ENCODE results near the gene ZNF43.
"Not testable (repeated sequence)": the region's sequence is repeated elsewhere in the genome, so short reads cannot be mapped to it uniquely, and the experiment has no call there.

The ZNF43 gene

DNA sequence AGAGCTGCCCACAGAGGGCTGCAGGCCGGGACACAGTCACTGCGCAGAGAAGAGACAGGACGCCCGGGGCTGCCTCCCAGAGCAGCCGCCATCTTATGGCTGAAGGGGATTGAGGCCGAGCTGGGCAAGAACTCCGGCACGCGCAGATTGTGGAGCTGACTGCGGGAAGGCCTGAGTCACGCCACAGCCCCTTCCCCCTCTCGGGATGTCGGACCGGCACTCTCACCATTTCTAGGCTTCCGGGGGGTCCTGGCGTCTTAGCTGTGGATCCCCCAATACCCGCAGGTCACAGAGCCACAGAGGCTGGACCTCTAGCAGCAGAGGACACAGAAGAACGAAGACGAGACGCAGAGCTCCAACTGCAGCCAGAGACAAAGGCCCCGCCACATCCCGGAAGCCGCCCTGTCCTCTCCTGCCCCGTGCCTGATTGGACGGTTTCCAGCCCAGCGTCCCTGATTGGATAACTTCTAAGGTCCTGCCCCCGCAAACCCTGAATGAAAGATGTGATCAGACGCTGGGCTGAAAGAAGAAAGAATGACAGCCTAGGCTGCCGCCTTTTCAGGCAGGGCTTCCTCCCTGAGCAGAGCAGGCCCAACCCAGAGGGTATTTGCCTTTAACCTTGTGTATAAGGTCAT is at the start of gene ZNF43:
Gene ZNF43, minus strand, starts transcription at position 373 of the 635 bp plus-strand sequence. Its CDS starts 144 bp downstream, at position 229.
- DNase-seq, result peak; percentile 95

DNA sequence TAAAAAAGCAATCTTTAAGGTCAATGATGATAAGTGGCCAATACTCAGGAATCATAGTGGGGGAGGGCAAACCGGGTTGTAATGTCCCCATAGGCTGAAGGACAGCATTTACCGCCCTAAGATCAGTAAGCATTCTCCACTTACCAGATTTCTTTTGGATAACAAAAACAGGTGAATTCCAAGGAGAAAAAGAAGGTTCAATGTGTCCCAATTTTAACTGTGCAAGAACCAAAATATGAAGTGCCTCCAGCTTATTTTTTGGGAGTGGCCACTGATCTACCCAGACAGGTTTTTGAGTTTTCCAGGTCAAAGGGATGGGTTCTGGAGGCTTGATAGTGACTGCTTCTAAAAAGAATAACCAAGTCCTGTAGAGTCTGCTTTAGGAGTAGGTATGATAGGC is 49.5 kb upstream of the ZNF43 start:
- not testable (repeated sequence) for DNase-seq

GRCh38 chr19:21884786-21885185 is 48.8 kb upstream of the ZNF43 start:
- not testable (repeated sequence) for DNase-seq

GRCh38 chr19:21883516-21883915 is 47.5 kb upstream of the ZNF43 start:
- DNase-seq, result no peak

DNA sequence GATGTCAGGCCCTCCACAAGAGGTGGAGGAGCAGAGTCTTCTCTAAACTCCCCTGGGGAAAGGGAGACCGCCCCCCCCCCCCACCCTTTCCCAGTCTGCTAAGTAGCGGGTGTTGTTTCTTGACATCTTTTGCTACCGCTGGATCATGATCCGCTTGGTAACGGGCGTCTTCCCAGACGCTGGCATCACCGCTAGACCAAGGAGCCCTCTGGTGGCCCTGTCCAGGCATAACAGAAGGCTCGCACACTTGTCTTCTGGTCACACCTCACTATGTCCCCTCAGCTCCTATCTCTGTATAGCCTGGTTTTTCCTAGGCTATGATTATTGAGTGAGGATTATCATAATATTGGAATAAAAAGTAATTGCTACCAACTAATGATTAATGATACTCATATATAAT is 44.8 kb upstream of the ZNF43 start:
- not testable (repeated sequence) for DNase-seq

GRCh38 chr19:21878646-21879045 is 42.7 kb upstream of the ZNF43 start:
- no peak for DNase-seq

DNA sequence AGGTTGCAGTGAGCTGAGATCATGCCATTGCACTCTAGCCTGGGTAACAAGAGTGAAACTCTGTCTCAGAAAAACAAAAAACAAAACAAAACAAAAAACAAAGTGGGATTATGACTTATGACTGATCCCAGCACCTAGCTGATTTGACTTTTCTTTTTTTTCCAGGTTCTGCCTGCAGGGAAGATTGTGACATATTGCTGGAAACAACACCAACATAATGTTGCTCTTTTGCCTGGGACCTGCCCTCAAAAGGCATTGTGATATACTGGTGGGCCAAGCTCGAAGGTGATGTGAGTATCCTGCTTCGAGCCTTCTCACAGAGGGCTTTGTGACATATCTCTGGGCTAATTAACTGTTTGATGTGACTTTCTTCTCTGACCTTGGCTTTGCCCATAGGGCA is 42.0 kb upstream of the ZNF43 start:
- no peak for DNase-seq

DNA sequence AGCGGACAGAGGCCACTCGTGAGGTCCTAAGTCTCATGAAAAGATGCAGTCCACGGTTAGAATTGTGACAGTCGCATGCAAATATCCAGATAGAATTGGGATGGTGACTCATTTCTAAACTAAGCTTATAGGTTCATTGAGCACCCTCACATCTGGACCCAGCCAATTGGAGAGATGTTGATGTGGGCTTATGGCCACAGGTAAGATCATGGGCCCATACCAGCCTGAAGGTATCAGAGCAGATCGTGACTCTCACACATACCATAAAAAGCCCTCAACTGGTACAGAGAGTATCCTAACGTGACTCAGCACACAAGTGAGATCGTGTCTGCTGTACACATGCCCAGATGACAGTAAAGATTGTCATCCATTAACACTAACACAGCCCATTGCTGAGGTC is 40.6 kb upstream of the ZNF43 start:
- not testable (repeated sequence) for DNase-seq

GRCh38 chr19:21856773-21857514 is 21.0 kb upstream of the ZNF43 start:
- DNase-seq, result no peak

GRCh38 chr19:21851596-21852345 is 15.8 kb upstream of the ZNF43 start:
- DNase-seq, result peak; percentile 84

DNA sequence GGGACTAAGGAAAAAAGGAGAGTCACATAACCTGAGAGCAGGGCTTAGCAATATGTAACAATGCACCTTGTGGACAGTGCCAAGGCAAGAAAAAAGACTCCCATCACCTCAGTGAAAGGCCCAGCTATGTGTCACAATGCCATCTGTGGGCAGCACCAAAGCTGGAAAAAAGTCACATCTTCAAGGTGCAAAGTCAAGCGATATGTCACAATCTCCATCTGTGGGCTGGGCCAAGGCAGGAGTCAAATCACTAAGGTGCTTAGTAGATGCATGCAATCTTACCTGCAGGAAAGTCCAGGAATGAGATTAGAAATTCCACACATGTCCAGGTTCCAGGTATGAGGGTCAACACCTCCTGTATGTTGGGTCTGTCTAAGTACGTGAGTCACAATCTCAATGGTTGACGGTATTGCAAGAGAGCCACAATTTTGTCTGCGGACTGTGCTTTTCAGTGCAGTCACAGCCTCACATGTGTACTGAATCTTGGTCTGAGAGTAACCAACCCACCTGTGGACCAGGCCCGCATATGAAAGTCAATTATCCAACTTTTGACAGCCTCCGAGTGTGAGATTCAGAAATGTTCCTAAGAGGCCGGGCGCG is 14.8 kb upstream of the ZNF43 start:
- DNase-seq, result no peak

- DNase-seq, result no peak
These were observed 12.7 kb upstream of the ZNF43 start for GRCh38 chr19:21848706-21849105.

DNA sequence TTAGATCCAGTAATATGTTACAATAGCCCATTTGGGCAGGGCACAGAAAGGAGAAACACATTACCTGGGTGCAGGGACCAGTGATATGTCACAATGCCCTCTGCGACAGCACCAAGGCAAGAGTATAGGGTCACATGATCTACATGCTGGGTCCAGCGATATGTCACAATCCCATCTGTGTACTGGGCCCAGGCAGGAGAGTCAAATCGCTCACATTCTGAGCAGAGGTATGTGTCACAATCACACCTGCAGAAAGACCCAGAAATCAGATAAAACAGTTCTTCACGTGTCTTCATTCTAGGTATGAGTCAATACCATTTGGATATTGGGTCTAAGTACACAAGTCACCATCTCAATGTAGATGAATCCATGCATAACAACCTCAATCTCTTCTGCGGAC is 7.1 kb upstream of the ZNF43 start:
- DNase-seq, result no peak

DNA sequence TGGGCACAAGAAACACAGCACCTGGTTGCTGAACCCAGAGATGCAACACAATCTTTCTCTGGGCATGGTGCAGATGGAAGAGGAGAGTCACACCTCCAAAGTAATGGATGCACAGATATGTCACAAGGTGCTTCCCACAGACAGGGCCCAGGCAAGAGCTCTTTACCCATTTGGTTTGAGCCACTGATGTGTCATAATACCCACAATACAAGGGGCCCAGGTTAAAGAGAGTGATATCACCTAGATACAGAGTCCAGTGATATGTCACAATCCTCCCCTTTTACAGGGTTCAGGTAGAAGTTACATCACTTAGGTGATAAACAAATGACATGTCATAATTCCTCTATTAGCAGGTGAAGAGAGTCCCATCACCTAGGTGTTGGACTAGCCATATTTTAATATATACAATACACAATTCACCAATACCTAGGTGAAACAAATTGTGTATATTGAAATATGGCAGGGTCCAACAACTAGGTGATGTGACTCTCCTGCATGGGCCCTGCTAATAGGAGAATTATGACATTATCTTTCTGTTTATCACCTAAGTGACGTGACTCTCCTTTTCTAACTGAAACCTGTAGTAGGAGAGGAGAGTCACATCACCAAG is 5.6 kb upstream of the ZNF43 start:
- DNase-seq, result no peak

- DNase-seq, result no peak
These were observed 5.1 kb upstream of the ZNF43 start for GRCh38 chr19:21841081-21841480.

DNA sequence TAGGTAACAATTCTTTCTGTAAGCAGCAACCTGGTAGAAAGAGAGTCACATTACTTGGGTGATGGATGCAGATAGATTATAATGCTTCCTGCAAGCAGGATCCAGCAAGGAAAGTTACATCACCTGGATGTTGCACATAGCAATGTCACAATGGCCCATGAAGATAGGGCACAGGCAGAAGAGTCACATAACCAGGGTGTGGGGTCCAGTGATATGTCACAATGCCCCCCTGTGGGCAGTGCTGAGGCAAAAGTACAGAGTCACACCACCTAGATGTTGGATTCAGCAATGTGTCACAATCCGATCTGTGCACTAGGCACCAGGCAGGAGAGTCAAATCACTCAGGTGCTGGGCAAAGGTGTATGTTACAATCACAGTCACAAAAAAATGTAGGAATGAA is 4.0 kb upstream of the ZNF43 start:
- DNase-seq, result no peak

GRCh38 chr19:21838646-21839045 is 2.7 kb upstream of the ZNF43 start:
- DNase-seq, result no peak

GRCh38 chr19:21835429-21835809 is 563 bp downstream of the ZNF43 start:
- no peak for DNase-seq

DNA sequence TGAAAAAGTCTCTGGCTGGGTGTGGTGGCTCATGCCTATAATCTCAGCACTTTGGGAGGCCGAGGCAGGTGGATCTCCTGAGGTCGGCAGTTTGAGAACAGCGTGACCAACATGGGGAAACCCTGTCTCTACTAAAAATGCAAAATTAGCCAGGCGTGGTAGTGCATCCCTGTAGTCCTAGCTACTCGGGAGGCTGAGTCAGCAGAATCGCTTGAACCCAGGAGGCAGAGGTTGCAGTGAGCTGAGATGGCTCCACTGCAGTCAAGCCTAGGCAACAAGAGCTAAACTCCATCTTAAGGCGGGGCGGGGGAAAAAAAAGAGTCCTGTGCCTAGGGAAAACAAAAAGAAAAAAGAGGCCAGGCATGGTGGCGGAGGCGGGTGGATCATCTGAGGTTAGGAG is 2.2 kb downstream of the ZNF43 start:
- DNase-seq, result no peak

DNA sequence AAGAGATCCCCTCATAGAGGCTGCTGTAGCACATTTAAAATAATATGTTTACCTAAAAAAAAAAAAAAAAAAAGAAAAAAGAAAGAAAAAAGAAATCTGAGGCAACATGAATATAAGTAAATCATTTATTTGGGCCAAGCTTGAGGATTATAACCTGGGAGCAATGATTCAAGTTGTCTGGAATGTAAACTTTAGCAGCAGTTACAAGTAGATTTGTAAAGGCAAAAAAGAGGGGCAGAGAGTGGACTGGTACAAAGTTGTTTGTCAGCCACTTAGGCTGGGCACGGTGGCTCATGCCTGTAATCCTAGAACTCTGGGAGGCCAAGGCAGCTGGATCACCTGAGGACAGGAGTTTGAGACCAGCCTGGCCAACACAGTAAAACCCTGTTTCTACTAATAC is 11.3 kb downstream of the ZNF43 start:
- no peak for DNase-seq

GRCh38 chr19:21823224-21823623 is 12.8 kb downstream of the ZNF43 start:
- no peak for DNase-seq

GRCh38 chr19:21812448-21812847 is 23.5 kb downstream of the ZNF43 start:
- no peak for DNase-seq

DNA sequence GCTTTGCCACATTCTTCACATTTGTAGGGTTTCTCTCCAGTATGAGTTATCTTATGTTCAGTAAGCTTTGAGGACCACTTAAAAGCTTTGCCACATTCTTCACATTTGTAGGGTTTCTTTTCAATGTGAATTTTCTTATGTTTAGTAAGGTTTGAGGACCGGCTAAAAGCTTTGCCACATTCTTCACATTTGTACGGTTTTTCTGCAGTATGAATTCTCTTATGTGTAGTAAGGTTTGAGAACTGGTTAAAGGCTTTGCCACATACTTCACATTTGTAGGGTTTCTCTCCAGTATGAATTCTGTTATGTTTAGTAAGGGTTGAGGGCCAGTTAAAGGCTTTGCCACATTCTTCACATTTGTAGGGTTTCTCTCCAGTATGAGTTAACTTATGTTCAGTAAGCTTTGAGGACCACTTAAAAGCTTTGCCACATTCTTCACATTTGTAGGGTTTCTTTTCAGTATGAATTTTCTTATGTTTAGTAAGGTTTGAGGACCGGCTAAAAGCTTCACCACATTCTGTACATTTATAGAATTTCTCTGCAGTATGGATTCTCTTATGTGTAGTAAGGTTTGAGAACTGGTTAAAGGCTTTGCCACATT is 27.5 kb downstream of the ZNF43 start:
- DNase-seq, result not testable (repeated sequence)
